ENCODE data around the gene HRH3. TPM values are rescaled to one million over a fixed set of nuclear protein-coding genes. Genes with fewer than 3 reads are reported as not detected.

The HRH3 gene
- total and polyA plus RNA-seq, 2 donors: 0.10 to 0.16 TPM

DNA sequence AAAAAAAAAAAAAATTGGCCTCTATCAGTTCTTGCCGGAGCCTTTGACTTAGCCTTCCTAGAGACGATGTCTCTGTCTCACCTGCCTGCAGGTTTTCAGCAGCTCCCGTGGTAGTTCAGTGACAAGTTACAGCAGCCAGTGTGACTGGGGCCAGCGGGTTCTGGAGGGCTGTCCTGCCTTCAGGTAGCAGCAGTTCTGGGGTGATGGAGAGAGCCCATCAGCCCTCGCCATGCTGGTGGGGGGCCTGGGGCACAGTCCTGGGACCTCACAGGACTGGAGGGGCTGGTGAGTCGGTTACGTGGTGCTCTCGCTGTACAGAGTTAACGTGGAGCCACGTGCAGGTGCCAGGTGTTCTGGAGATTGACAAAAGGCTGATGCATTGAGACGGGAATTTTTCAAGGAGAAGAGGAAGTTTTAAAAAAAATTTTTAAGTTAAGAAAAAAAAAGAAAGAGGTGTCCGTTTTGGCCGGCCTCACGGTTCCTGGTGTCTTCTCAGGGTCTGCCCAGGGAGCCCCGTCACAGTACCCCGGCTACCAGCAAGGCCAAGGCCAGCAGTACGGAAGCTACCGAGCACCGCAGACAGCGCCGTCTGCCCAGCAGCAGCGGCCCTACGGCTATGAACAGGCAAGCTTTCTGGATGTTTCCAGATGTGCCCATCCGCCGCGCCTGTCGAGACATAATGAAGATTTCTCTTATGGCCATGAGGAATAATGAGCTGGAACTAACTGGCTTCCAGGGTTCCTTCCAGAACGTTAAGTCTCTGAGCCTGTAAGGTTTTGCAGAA lies 45.9 kb downstream of the HRH3 start:
- H3K4me3 ChIP-seq (ENCODE audit: low read depth, low read length): no peak overlapping the region
- no peaks in the 10 kb centered on the region for H3K36me3 ChIP-seq (ENCODE audit: insufficient read depth)
- no peak for DNase-seq (ENCODE audit: extremely low spot score)
- no peak overlapping the region for H3K27ac ChIP-seq (ENCODE audit: low read depth)
- WGBS: 95% methylated on average over 28 of the region's 28 CpGs
- no peaks in the 10 kb centered on the region for H3K4me1 ChIP-seq (ENCODE audit: insufficient read depth)

DNA sequence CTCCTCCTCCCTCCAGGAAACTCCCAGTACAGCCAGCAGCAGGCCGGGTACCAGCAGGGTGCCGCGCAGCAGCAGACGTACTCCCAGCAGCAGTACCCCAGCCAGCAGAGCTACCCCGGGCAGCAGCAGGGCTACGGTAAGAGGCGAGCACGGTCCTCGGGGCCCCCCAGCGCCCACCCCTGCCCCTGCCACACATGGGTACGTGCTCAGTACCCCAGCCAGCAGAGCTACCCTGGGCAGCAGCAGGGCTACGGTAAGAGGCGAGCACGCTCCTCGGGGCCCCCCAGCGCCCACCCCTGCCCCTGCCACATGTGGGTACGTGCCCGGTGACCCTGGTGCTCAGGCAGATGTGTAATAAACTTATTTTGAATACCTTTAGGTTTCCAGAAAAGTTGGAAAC lies 47.4 kb downstream of the HRH3 start:
- H3K27ac ChIP-seq (ENCODE audit: low read depth): no peak overlapping the region
- no peaks in the 10 kb centered on the region for H3K4me1 ChIP-seq (ENCODE audit: insufficient read depth)
- no peaks in the 10 kb centered on the region for H3K36me3 ChIP-seq (ENCODE audit: insufficient read depth)
- WGBS: 93% methylated on average over 18 of the region's 18 CpGs
- DNase-seq (ENCODE audit: extremely low spot score): no peak
- H3K4me3 ChIP-seq (ENCODE audit: low read depth, low read length): no peak overlapping the region

- Histone ChIP-seq H3K36me3 (ENCODE audit: insufficient read depth) (peaks cover 3% of the 10 kb centered on the region), H3K27ac (ENCODE audit: low read depth) (no peak overlapping the region)
- WGBS: 84% methylated on average over 8 of the region's 8 CpGs
Observed at GRCh38 chr20:62171245-62171644, 48.8 kb downstream of the HRH3 start.

GRCh38 chr20:62170536-62170935 lies 49.5 kb downstream of the HRH3 start:
- Histone ChIP-seq H3K27ac (ENCODE audit: low read depth) (no peak overlapping the region), H3K4me1 (ENCODE audit: insufficient read depth) (no peaks in the 10 kb centered on the region), H3K36me3 (ENCODE audit: insufficient read depth) (peaks cover 3% of the 10 kb centered on the region), H3K4me3 (ENCODE audit: low read depth, low read length) (no peak overlapping the region)
- DNase-seq (ENCODE audit: extremely low spot score): no peak
- 95% methylated on average over 9 of the region's 9 CpGs for WGBS

More at GRCh38 chr20:62171245-62171644, 48.8 kb downstream of the HRH3 start:
- DNase-seq (ENCODE audit: extremely low spot score): no peak
- H3K4me1 ChIP-seq (ENCODE audit: insufficient read depth): no peaks in the 10 kb centered on the region
- no peak overlapping the region for H3K4me3 ChIP-seq (ENCODE audit: low read depth, low read length)

DNA sequence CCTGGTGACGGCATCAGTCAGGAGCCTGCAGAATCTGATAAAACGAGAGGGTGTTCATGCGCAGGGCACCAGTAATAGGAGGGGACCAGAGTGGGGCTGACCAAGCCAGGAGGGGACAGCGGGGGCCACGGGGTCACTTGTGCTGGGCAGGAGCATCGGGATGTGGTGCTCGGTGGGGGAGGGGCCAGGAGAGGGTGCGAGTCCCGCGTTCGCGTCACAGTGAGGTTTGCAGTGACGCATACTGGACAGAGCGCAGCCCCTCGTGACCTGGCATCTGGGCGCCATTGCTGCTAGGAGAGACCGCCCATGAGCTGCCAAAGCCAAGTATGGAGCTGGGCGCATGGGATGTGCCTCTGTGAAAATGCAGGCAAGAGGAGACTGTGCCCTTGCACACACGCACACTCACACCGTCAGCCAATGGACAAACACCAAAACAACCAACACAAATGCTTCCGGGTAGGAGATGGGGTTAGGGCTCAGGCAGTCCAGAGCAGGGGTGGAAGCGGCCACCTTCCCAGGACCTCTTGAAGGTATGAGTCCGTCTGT lies 51.1 kb downstream of the HRH3 start:
- 96% methylated on average over 23 of the region's 23 CpGs for WGBS
- DNase-seq (ENCODE audit: extremely low spot score): no peak
- Histone ChIP-seq H3K4me3 (ENCODE audit: low read depth, low read length) (no peak overlapping the region), H3K27ac (ENCODE audit: low read depth) (no peak overlapping the region), H3K36me3 (ENCODE audit: insufficient read depth) (peaks cover 4% of the 10 kb centered on the region), H3K4me1 (ENCODE audit: insufficient read depth) (no peaks in the 10 kb centered on the region)

GRCh38 chr20:62168061-62168460 lies 52.0 kb downstream of the HRH3 start:
- 78% methylated on average over 4 of the region's 4 CpGs for WGBS
- no peak overlapping the region for H3K27ac ChIP-seq (ENCODE audit: low read depth)
- no peaks in the 10 kb centered on the region for H3K4me1 ChIP-seq (ENCODE audit: insufficient read depth)
- H3K4me3 ChIP-seq (ENCODE audit: low read depth, low read length): no peak overlapping the region
- no peak for DNase-seq (ENCODE audit: extremely low spot score)
- H3K36me3 ChIP-seq (ENCODE audit: insufficient read depth): peaks cover 4% of the 10 kb centered on the region

- 82% methylated on average over 6 of the region's 6 CpGs for WGBS
- peaks cover 4% of the 10 kb centered on the region for H3K36me3 ChIP-seq (ENCODE audit: insufficient read depth)
Observed at GRCh38 chr20:62167474-62167873, 52.6 kb downstream of the HRH3 start.

DNA sequence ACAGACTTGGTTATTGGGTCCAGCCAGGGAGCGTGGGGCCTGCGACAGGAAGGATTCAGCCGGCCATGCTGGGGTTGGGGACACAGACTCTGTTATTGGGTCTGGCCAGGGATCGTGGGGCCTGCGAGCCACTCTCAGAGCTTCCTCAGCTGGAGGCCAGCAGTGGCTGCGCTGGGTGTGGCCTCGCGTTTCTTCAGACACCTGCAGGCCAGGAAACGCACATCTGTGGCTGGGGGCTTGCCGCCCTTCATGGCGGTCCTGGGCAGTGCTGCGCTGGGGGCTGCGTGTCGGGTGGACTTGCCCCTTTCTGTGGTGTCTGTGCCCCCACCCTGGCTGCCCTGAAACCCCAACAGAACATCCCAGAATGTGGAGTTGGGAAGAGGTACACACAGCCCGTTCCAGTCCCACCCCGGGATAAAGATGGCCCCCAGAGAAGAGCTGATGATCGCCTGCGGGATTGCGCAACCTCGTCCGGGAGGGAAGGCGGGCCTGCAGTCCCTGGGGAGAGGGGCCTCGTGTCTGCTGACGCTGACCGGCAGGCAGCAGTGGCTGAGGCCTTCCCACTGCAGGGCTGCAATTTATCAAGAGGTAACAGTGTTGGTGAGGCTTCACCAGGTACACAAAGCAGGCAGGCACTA lies 54.2 kb downstream of the HRH3 start:
- 85% methylated on average over 25 of the region's 25 CpGs for WGBS
- Histone ChIP-seq H3K36me3 (ENCODE audit: insufficient read depth) (peaks cover 4% of the 10 kb centered on the region), H3K4me3 (ENCODE audit: low read depth, low read length) (no peak overlapping the region), H3K4me1 (ENCODE audit: insufficient read depth) (no peaks in the 10 kb centered on the region), H3K27ac (ENCODE audit: low read depth) (no peak overlapping the region)
- no peak for DNase-seq (ENCODE audit: extremely low spot score)

More at GRCh38 chr20:62167474-62167873, 52.6 kb downstream of the HRH3 start:
- Histone ChIP-seq H3K27ac (ENCODE audit: low read depth) (no peak overlapping the region), H3K4me3 (ENCODE audit: low read depth, low read length) (no peak overlapping the region), H3K4me1 (ENCODE audit: insufficient read depth) (no peaks in the 10 kb centered on the region)
- DNase-seq (ENCODE audit: extremely low spot score): no peak

Other genes starting within 250 kb of the HRH3 start
- 8.9 TPM for gene TAF4, start 154.4 kb downstream of the HRH3 start, total RNA-seq
- gene TAF4, start 154.4 kb downstream of the HRH3 start, polyA plus RNA-seq: 9.9 TPM
- gene LSM14B, start 97.8 kb downstream of the HRH3 start, total RNA-seq: 28.5 TPM
- gene LSM14B, start 97.8 kb downstream of the HRH3 start, polyA plus RNA-seq: 42.9 TPM
- 83.3 TPM for gene PSMA7, start 76.9 kb downstream of the HRH3 start, total RNA-seq
- gene PSMA7, start 76.9 kb downstream of the HRH3 start, polyA plus RNA-seq: 324 TPM
- 18.0 TPM for gene SS18L1, start 76.5 kb downstream of the HRH3 start, total RNA-seq
- 8.8 TPM for gene SS18L1, start 76.5 kb downstream of the HRH3 start, polyA plus RNA-seq
- gene MTG2, start 37.2 kb downstream of the HRH3 start, total RNA-seq: 10.3 TPM
- 25.8 TPM for gene MTG2, start 37.2 kb downstream of the HRH3 start, polyA plus RNA-seq
- 40.1 TPM for gene OSBPL2, start 18.2 kb upstream of the HRH3 start, total RNA-seq
- gene OSBPL2, start 18.2 kb upstream of the HRH3 start, polyA plus RNA-seq: 24.7 TPM
- gene ADRM1, start 82.7 kb upstream of the HRH3 start, total RNA-seq: 27.5 TPM
- gene ADRM1, start 82.7 kb upstream of the HRH3 start, polyA plus RNA-seq: 115 TPM
- gene LAMA5, start 147.0 kb upstream of the HRH3 start, total RNA-seq: 40.4 TPM
- 162 TPM for gene LAMA5, start 147.0 kb upstream of the HRH3 start, polyA plus RNA-seq
- 396 TPM for gene RPS21, start 166.8 kb upstream of the HRH3 start, total RNA-seq
- 4,730 TPM for gene RPS21, start 166.8 kb upstream of the HRH3 start, polyA plus RNA-seq
- 2.1 TPM for gene CABLES2, start 187.0 kb upstream of the HRH3 start, total RNA-seq
- 5.7 TPM for gene CABLES2, start 187.0 kb upstream of the HRH3 start, polyA plus RNA-seq
- 0.69 TPM for gene RBBP8NL, start 207.3 kb upstream of the HRH3 start, total RNA-seq
- 1.1 TPM for gene RBBP8NL, start 207.3 kb upstream of the HRH3 start, polyA plus RNA-seq